GM20000 (cell line): ENCODE data around the gene CFAP52.
"Not testable (repeated sequence)": the region's sequence is repeated elsewhere in the genome, so short reads cannot be mapped to it uniquely, and the experiment has no call there.

Experiments used
- DNase-seq: peaks from one replicate; pipeline ENCODE4 v3.0.0; 2012; ENCODE audit warnings: low spot score
- CTCF ChIP-seq: IDR thresholded peaks from 2 replicates; pipeline ENCODE4 v1.5.1; 2012; ENCODE audit warnings: mild to moderate bottlenecking, control low read depth; ENCODE audit errors: extremely low read depth, missing control alignments

The CFAP52 gene

GRCh38 chr17:9575381-9576101 lies 901 bp upstream of the CFAP52 start, which contains the start of gene STX8:
Gene STX8 (minus strand): TSS chr17:9575820. CDS start chr17:9575808, 12 bp downstream.
- peak; percentile 80 for DNase-seq

DNA sequence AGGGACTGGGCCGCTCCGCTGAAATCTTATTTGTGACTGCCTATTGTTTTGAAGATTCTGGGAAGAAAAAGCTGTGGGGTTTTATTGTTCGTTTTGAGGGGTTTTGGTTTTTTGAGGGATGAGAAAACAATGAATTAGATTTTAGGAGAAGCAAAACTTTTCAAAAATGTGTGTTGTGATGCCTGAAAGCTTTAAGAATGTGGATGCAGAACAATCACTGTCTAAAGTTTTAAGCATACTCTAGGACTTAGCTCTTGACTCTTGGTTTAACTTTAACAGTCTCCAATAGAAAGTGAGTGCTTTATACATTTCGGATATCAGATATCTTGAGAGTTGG lies 899 bp downstream of the CFAP52 start:
- DNase-seq = no peak
- TF ChIP-seq CTCF = no peak

More at GRCh38 chr17:9575381-9576101, 901 bp upstream of the CFAP52 start, which contains the start of gene STX8:
- TF ChIP-seq CTCF = no peak

DNA sequence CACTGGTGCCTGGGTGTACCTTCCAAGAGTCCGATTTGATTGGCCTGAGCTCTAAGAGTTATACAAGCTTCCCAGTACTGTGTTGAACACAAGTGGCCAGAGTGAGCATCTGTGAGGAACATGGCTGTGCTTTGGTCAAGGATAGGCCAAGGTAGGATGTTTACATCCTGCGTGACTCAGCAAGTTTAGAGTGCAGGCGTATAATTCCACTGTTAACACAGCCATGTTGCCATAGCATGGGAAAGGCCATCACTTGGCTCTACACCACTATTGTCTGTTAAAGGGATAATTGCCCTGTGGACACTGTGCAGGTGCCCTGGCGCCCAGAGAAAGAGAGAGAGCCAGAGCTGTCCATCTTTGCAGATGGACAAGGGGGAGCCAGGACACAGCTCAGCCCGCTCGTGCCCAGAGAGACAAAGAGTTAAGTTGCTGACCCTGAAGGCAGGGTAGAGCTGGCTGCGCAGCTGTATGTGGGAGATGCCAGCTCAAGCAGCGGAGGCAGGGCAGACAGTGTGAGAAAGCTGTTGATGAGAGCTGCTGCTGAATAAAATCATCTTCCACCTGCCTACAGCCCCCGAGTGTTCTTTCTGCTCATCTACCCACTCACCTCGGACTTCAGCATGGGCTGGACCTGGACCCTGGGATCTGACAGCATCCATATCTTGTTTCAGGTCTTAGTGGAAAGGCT lies 11.7 kb downstream of the CFAP52 start:
- no peak for DNase-seq
- no peak for TF ChIP-seq CTCF

GRCh38 chr17:9594065-9594464 lies 17.6 kb downstream of the CFAP52 start:
- no peak for DNase-seq
- no peak for TF ChIP-seq CTCF

DNA sequence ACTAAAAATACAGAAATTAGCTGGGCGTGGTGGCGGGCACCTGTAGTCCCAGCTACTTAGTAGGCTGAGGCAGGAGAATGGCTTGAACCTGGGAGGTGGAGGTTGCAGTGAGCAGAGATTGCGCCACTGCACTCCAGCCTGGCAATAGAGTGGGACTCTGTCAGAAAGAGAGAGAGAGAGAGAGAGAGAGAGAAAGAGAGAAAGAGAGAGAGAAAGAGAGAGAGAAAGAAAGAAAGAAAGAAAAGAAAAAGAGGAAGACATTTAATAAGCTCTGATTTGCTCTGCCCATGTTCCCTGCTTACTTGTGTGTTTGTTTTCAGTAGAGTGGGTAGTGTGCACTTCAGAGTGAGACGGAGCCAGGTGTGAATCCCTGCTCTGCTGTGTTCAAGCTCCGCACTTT lies 21.2 kb downstream of the CFAP52 start:
- DNase-seq = not testable (repeated sequence)

DNA sequence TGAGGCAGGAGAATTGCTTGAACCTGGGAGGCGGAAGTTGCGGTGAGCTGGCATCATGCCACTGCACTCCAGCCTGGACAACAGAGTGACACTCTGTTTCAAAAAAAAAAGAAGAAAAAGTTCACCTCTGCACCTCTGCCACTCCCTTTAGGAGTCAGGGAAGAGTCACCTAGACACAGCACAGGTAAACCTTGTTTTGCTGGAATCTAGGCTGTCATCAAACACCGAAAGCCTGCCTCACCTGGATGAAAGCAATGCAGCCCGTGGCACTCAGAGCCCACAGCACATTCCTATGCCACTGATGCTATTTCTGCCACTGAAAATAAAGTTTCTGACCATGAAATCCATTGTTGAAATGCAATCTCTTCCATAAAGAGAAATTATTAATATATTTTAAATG lies 22.2 kb downstream of the CFAP52 start:
- DNase-seq = no peak
- TF ChIP-seq CTCF = no peak

GRCh38 chr17:9604583-9604982 lies 28.1 kb downstream of the CFAP52 start:
- not testable (repeated sequence) for DNase-seq

GRCh38 chr17:9606453-9606852 lies 30.0 kb downstream of the CFAP52 start:
- DNase-seq = no peak
- no peak for TF ChIP-seq CTCF

- not testable (repeated sequence) for DNase-seq
Measured at GRCh38 chr17:9607058-9607457, 30.6 kb downstream of the CFAP52 start.
